Esophagus muscularis mucosa (tissue), 4 donors: ENCODE results near the gene FPR3.
"Not testable (repeated sequence)": the region's sequence is repeated elsewhere in the genome, so short reads cannot be mapped to it uniquely, and the experiment has no call there.

Experiments used
- EP300 ChIP-seq: sonication (generic); formaldehyde crosslinking; IDR thresholded peaks from one replicate; pipeline ENCODE4 v1.6.1; 2017; ENCODE audit warnings: antibody characterized with exemption
- POLR2A ChIP-seq: fragments of 450-650 bp; IDR thresholded peaks from one replicate; pipeline ENCODE4 v1.6.1; 2017; ENCODE audit warnings: antibody characterized with exemption, moderate library complexity, mild to moderate bottlenecking, low read depth
- TF ChIP-seq, protein P1 (sequence below), 3 experiments: fragments of 200-600 bp in 2 of 3; fragments of 450-650 bp in 1 of 3; sonication (generic) in 2 of 3; IDR thresholded peaks; one replicate each; pipeline ENCODE4 v1.5.1; 2017 to 2019; ENCODE audit warnings: antibody characterized with exemption in 3 of 3, mild to moderate bottlenecking in 2 of 3, moderate library complexity in 1 of 3

DNA sequence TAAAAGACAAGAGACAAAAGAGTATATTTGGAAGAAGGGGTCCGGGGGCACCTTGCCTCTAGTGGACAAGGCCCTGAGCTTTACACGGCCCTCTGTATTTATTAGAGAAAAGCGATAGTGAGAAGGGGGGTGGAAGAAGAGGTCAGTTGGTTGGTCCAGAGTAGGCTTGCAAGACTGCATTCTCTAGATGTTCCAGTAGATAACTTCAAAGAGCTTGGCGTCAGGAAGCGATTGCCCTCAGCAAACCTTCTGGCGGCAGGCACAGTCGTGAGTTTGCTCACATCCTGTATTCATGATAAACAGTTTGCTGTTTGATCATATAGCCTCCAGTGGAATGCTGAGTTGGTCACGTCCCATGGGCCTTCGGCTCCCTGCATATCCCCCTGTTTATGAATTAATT lies 9.8 kb downstream of the FPR3 start:
- TF ChIP-seq EP300, POLR2A: not testable (repeated sequence)
- TF ChIP-seq, protein P1, sequence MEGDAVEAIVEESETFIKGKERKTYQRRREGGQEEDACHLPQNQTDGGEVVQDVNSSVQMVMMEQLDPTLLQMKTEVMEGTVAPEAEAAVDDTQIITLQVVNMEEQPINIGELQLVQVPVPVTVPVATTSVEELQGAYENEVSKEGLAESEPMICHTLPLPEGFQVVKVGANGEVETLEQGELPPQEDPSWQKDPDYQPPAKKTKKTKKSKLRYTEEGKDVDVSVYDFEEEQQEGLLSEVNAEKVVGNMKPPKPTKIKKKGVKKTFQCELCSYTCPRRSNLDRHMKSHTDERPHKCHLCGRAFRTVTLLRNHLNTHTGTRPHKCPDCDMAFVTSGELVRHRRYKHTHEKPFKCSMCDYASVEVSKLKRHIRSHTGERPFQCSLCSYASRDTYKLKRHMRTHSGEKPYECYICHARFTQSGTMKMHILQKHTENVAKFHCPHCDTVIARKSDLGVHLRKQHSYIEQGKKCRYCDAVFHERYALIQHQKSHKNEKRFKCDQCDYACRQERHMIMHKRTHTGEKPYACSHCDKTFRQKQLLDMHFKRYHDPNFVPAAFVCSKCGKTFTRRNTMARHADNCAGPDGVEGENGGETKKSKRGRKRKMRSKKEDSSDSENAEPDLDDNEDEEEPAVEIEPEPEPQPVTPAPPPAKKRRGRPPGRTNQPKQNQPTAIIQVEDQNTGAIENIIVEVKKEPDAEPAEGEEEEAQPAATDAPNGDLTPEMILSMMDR (IDR thresholded peaks at IDR 0.05), result not testable (repeated sequence)
